ENCODE measurements around the gene SLC38A9.

SLC38A9 gene

DNA sequence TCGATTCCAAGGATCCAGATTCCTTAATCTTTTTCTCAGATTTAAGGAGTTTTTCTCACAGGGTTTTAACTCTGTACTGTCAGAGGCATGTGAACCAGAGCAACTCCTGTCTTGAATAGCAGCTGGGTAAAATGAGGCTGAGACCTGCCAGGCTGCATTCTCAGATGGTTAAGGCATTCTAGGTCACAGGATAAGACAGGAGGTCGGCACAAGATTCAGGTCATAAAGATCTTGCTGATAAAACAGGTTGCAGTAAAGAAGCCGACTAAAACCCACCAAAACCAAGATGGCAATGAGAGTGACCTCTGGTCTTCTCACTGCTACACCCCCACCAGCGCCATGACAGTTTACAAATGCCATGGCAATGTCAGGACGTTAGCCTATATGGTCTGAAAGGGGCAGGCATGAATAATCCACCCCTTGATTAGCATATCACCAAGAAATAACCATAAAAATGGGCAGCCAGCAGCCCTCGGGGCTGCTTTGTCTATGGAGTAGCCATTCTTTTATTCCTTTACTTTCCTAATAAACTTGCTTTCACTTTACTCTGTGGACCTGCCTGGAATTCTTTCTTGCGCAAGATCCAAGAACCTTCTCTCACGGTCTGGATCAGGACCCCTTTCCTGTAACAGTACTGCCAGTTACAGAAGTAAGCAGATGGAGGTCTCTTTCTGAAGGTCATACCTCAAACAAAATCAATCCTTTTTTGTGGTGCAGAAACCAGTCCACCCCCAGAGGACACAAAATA lies 87.1 kb downstream of the SLC38A9 start:
- TF ChIP-seq, protein P1, sequence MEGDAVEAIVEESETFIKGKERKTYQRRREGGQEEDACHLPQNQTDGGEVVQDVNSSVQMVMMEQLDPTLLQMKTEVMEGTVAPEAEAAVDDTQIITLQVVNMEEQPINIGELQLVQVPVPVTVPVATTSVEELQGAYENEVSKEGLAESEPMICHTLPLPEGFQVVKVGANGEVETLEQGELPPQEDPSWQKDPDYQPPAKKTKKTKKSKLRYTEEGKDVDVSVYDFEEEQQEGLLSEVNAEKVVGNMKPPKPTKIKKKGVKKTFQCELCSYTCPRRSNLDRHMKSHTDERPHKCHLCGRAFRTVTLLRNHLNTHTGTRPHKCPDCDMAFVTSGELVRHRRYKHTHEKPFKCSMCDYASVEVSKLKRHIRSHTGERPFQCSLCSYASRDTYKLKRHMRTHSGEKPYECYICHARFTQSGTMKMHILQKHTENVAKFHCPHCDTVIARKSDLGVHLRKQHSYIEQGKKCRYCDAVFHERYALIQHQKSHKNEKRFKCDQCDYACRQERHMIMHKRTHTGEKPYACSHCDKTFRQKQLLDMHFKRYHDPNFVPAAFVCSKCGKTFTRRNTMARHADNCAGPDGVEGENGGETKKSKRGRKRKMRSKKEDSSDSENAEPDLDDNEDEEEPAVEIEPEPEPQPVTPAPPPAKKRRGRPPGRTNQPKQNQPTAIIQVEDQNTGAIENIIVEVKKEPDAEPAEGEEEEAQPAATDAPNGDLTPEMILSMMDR (IDR thresholded peaks at IDR 0.05; ENCODE audit: insufficient read depth, low read length, poor library complexity, severe bottlenecking) = no peak
- Histone ChIP-seq H3K36me3 (ENCODE audit: control insufficient read depth, insufficient read depth, low read length) (no peaks in the 10 kb centered on the region), H3K4me3 (replicated peaks; ENCODE audit: low read depth, low read length) (no peak overlapping the region), H3K27me3 (replicated peaks; ENCODE audit: control insufficient read depth, insufficient read depth, low read length) (no peaks in the 10 kb centered on the region)
- DNase-seq (ENCODE audit: extremely low read depth, insufficient read length) = no peak

DNA sequence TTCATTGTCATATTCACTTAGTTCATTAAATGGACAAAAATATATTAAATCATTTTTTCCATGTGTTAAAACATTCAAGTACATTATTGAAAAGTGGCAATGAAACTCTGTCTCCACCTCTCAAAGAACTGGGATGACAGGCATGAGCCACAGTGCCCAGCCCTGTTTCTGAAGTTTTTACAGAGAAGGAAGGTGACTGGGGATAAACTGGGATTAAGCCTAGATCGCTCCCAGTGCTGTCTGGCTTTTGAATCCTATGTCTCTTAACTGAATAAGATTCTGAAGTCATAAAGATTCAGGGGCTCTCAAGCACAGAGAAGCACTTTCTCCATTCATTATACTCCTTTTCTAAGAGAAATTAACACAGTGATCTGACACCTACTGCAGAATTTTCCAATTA lies 88.3 kb downstream of the SLC38A9 start:
- DNase-seq (ENCODE audit: extremely low read depth, insufficient read length) = no peak
- Histone ChIP-seq H3K27me3 (replicated peaks; ENCODE audit: control insufficient read depth, insufficient read depth, low read length) (no peaks in the 10 kb centered on the region), H3K4me3 (replicated peaks; ENCODE audit: low read depth, low read length) (no peak overlapping the region), H3K36me3 (ENCODE audit: control insufficient read depth, insufficient read depth, low read length) (no peaks in the 10 kb centered on the region)
- TF ChIP-seq, protein P1 (IDR thresholded peaks at IDR 0.05; ENCODE audit: insufficient read depth, low read length, poor library complexity, severe bottlenecking) = no peak

DNA sequence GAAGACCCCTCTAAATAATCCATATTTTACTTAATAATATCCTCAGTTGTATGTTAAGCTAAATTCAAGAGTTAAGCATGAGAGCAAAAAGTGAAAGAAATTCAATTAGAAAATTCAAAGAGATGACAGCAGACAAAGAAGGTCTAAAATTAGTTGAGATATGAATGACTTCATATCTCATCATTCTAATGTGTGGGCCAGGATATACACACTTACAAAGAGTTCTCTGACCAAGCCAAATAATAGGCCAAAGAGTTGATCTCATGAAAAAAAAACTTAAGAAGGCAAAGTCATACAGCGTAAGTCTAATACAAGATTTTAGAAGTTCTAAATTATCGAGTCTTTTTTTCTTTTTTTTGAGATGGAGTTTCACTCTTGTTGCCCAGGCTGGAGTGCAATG lies 89.7 kb downstream of the SLC38A9 start:
- TF ChIP-seq, protein P1 (IDR thresholded peaks at IDR 0.05; ENCODE audit: insufficient read depth, low read length, poor library complexity, severe bottlenecking) = no peak
- Histone ChIP-seq H3K27me3 (replicated peaks; ENCODE audit: control insufficient read depth, insufficient read depth, low read length) (no peaks in the 10 kb centered on the region), H3K36me3 (ENCODE audit: control insufficient read depth, insufficient read depth, low read length) (no peaks in the 10 kb centered on the region), H3K4me3 (replicated peaks; ENCODE audit: low read depth, low read length) (no peak overlapping the region)
- DNase-seq (ENCODE audit: extremely low read depth, insufficient read length) = no peak

DNA sequence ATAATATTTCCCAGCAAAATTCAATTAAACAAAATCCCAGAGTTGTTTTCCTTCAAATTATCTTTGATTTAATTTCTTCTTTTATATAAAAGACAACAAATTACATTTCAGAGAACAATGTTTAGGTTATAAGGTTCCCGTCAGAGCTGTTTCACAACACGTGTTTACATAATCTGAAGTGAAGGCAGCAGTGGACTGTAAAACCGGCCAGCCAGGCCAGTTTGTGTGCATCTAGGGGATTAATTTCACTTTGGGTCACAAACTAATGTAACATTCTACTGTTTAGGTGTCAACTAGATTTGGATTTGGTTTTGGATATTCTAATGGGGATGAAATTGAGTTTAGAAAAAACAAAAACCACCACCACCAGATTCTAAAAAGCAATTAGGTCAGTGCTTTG lies 90.9 kb downstream of the SLC38A9 start:
- no peaks in the 10 kb centered on the region for H3K36me3 ChIP-seq (ENCODE audit: control insufficient read depth, insufficient read depth, low read length)
- no peak for DNase-seq (ENCODE audit: extremely low read depth, insufficient read length)
- H3K27me3 ChIP-seq (replicated peaks; ENCODE audit: control insufficient read depth, insufficient read depth, low read length) = no peaks in the 10 kb centered on the region
- TF ChIP-seq, protein P1 (IDR thresholded peaks at IDR 0.05; ENCODE audit: insufficient read depth, low read length, poor library complexity, severe bottlenecking) = no peak
- no peak overlapping the region for H3K4me3 ChIP-seq (replicated peaks; ENCODE audit: low read depth, low read length)

DNA sequence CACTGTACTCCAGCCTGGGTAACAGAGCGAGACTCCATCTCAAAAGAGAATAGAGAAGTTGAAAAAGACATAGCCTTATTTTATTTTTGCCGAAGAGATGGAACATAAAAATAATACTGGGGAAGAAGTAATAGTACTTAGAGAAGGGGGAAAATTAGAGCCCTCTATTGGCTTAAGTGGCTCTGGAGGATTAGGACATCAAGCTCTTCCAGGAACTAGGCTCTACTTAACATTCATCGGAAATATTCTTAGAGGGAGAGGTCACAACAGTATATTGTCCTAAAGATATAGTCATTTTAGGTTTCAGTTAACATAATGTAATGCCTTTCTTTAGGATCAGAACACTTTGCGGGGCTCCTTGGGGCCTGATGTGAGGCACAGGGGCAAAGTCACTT lies 91.4 kb downstream of the SLC38A9 start:
- DNase-seq (ENCODE audit: extremely low read depth, insufficient read length) = no peak
- no peaks in the 10 kb centered on the region for H3K36me3 ChIP-seq (ENCODE audit: control insufficient read depth, insufficient read depth, low read length)
- TF ChIP-seq, protein P1 (IDR thresholded peaks at IDR 0.05; ENCODE audit: insufficient read depth, low read length, poor library complexity, severe bottlenecking) = no peak
- H3K4me3 ChIP-seq (replicated peaks; ENCODE audit: low read depth, low read length) = no peak overlapping the region
- H3K27me3 ChIP-seq (replicated peaks; ENCODE audit: control insufficient read depth, insufficient read depth, low read length) = no peaks in the 10 kb centered on the region

All from GM06990 (cell line).